Stimulated activated CD8-positive, alpha-beta memory T cell treated with anti-CD3 and anti-CD28 coated beads, Interleukin-12 subunit alpha, Interleukin-12 subunit beta, amount 100 ng/mL, for 4 hours (primary cell): ENCODE results near the gene EHHADH.

Experiments used
- DNase-seq: peaks from one replicate; pipeline ENCODE4 v3.0.0-alpha.2; 2020; ENCODE audit warnings: low read depth

The EHHADH gene

DNA sequence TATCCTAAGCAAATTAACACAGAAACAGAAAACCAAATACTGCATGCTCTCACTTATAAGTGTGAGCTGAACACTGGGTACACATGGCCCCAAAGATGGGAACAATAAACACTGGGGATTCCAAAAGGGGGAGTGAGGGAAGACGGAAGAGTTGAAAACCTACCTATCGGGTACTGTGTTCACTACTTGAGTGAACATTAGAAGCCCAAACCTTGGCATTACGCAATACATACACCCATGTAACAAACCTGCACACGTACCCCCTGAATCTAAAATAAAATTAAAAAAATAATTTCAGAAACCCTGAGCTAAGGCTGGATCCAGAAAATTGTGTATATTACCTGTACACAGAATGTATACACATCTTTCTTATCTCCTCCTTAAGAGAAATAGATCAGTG lies 58.2 kb downstream of the EHHADH start:
- DNase-seq = no peak

DNA sequence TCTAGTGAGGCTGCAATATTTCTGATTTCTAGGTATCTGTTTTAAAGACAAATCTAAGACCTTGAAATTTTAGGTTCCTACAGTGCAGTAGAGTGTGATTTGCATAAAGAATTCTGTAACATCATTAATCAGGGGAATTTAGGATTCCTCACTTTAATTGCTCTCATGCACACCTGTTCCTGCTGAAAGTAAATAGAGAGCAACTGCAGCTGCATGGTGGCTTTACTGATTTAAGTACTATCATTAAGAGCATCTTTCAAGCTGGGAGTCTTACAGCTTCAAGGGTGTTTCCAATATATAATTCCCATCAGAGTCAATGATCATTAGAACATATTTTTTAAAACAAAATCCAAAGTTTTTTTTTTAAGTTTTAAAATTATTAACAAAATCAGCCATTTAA lies 65.0 kb downstream of the EHHADH start:
- no peak for DNase-seq

DNA sequence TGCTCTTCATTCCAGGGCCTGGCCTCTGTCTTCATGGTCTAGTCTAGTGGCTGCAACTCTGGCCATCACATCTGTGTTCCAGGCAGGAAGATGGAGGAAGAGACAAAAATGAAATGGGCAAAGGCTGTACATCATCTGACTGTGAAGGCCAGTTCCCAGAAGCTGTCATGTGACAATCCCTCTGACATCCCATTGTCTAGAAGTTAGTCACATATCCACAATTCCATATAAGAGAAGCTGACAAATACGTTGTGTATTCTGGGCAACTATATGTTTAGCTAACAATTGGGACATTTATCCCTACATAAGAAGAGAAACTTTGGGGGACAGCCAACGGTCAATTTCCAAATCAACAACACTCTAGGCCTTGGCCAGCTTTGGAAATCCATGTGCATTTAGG lies 66.5 kb downstream of the EHHADH start:
- DNase-seq = no peak

DNA sequence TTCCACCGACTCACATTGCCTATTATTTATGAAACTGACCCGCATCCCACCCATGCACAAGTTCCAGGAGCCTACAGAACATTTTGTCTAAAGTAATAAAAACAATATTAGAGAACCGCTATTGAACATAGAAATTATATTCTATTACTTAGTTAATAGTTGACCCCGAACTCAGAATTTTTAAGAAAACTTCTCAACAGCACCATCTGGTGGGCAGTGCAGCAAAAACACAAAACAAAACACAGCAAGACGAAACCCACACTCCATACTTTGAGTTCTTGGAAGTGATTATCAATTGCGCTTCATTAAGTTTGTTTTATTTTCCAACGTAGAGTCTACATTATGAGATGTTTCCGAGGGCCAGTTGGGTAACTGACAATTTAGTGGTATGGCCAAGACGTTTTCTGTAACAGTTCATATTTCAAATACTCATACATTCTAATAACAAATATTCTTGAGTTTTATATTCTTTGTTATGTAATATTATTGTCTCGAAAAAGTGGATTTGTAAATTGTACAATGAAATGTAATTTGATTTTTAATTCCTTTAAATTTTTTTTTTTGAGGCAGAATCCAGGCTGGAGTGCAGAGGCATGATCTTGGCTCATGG lies 77.0 kb downstream of the EHHADH start:
- DNase-seq = no peak

DNA sequence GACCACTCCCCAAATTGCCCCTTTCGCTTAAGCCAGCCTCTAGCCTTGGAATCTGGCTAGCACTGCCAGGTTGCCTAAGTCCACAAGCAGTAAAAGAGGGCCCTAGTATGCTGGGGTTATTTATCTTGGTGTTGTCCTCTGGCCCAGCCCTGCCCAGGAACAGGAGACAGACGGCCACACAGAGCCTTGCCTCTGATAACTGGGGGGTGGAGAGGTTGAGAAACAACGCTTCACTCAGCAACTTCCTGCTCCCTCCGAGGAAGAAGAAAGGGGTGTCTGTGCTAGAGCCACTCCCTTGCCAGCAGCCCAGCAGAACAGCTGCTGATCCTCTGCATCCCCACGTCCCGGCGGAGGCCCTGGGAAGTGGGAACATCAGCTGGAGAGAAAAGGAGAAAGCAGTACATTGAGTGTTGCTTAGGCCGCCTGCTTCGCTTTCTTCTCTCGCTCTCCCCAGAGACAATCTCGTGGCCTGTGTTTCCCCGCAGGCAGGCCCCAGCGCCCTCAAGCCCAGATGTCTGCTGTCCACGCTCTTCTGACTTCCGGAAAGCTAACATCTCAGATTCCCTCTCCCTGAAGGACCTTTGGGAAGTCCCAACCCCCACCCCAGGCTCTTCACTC lies 78.4 kb downstream of the EHHADH start:
- no peak for DNase-seq

DNA sequence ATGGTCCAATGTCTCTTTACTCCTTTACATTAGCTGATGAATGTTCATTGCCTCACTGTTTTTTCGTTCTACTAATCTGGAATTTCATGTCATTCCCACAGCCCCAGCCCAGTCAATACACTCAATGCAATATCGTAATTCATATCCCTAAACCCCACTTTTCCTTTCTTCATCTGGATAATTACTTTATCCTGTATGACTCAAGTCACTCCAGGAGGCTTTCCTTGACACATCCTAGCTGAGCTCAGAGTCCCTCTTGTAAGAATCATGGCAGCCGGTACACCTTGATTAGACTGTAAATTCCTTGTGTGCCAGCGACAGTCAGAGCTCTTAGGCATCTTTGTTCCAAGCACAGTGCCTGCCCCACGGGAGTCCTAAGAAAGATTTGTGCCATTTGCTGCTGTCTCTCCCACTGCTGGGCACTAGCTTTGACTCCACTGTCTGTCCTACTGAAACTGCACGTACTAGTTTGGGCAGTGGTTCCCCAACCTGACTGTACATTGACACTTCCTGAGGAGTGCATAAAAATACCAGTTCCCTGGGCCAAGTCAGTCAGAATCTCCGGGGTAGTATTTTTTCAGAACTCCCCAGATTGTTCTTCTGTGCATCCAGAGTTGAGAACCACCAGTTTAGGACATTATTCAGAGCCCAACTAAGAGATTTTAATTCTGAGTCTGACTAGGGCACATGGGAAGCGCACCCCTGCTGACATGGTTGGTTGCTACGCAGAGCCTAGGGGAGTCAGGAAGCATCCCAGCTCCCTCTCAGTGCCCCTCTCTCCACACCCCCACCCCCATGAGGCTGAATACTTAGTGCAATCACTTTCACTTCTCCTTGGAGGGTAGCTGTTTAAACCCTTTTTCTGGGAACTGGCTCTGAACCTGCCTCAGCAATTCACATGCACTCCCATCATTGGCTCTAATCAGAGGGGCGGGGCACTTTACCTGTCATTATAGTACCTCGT lies 81.5 kb downstream of the EHHADH start:
- no peak for DNase-seq

DNA sequence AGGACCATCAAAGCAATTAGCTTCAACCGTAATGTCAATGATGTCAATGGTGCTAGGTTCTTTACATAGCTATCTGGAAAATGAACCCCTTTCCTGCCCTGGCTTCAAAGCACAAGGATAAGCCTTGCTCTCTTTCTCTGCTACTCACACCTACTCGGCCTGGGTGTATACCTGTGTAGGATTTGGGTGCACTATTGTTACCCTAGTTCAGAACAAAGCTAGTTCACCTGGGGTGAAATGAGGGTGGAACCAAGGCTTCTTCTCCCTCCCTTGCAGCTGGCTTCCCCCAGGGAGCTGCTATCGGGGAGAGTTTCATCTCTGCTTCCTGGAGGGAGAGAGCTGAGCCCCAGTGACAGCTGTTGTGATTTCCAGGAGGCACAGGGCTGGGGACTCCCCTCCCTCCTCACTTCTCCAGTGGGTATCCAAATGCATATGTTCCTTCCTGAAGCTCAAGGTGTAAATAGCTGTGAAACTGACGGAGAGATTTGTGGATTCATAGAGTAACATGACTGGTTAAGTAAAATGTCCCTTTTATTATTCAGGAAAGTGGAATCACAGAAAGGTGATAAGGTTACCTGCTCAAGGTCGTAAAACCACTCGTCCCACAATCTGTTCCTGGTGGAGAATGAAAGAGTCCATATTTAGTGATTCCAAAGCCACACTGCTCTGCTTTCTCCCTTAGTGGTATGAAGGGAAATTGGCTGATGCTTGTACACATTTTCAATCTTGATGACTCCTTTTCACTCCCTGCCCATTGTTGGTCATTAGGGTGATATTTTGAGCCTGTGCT lies 89.2 kb downstream of the EHHADH start:
- DNase-seq = no peak

DNA sequence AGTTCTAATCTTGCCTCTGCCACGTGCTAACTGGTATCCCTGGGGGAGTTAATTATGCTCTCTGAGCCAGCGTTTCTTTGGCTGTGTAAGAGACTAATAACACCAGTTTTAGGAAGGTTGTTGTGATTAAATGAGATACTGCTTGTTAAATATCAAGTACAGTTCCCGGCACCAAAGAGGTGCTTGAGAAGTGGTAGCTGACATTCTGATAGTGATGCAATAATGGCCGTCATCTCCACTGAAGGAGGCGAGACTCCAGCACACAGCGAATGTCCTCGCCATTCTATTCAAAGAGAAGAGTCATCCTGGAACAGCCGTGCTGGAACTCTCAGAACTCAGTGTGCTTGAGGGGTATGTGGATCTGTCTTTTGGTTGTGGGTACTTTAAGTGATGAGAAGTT lies 91.2 kb downstream of the EHHADH start:
- DNase-seq = no peak

DNA sequence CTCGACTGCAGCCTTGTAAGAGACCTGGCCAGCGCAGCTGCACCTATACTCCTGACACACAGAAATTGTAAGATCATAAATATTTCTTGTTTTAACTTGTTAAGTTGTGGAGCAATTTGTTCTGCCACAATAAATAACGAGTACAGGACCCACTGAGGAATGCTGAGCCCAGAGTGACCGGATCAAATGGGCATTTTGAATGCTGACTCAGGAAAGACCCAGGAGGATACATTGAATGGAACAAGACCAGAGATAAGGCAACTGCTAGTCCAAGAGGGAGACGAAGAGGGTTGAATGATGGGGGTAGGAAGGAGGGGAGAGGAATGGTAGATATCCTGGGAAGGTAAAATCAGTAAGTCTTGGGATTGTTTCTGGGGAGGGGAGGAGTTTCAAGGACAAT lies 92.1 kb downstream of the EHHADH start:
- DNase-seq = no peak

DNA sequence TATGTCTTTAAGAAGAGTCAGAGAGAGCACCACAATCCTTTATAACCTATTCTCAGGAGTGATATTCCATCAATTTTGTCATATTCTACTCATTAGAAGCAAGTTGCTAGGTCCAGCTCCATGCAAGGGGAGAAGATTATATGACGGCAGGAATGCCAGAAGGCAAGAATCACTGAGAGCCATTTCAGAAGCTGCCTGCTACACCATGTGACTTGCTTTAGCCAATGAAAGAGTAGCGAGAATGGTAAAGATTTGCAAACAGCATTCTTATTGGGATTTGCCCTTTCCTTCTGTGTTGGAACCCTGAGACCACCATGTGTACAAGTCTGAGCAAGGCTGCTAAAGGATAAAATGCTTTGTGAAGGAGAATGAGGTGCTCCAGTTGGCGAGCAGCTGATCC lies 96.5 kb downstream of the EHHADH start:
- DNase-seq = no peak

DNA sequence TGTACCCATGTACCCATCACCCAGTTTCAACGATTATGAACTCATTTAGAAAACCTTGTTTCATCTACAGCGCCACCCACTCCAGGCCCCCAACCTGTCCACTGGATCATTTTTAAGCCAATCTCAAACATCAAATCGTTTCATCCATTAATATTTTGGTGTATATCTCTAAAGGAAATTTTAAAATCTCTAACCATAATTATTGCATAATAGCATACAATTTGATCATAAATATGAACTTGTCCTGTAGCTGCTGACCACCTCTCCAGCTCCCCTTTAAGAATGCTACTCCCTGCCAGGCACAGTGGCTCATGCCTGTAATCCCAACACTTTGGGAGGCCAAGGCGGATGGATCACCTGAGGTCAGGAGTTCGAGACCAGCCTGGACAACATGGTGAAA lies 98.2 kb downstream of the EHHADH start:
- no peak for DNase-seq

DNA sequence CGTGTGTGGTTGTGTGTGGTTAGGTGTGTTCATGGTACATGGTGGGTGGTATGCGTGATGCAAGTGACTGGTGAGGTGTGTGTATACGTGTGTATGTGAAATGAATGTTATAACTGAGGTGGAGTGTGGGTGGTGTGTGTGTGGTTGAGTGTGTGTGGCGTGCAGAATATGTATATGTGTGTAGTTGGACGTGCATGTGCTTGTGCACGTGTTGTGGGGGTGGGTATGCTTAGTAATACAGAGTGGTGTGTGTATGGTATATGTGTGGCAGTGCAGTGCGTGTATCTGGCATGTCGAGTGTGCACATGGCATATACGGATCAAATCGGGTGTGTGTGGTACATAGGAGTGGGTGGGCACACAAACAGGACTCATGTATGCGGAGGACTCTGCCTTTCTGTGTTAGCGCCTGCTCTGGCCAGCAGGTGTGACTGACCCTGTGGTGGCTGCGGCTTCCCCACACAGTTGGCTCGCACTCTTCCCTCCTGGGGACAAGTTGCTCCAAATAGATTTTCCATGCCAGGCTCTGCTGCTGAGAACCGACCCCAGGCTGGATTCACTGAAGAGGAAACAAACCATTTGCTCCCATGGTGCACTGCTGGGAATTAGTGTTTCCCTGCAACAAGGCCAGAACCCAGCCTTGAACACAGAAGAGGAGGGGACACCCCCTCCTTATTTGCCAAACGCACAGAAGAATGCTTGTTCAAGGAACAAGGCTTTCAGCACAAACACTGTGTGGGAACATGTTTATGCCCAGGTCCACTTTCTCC lies 99.8 kb downstream of the EHHADH start:
- no peak for DNase-seq

DNA sequence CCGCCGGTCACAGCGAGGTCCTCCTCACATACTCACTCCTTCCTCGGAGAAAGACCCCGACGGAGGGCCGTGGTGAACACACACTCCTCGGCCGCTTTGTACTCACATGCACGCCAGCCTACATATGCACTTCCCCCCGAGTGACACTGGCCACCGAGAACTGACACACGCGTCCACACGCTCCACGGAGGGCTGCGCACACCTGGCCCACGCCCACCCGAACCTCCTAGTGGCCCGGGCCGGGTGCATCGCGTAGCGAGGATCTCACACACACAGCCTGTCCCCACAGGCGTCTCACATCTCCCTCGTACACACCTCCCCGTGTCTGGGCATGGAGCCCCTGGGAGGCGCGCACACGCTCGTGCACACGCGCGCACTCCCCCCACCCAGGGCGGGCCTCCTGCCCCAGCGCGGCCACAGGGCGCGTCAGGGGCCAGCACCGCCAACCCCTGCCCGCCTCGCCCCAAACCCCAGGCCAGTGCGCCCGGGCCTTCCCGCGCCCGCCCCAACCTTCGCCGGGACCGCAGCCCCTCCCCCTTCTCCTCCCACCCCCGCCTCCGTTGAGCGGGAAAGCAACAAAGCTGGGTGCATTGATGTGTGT lies 100.6 kb downstream of the EHHADH start:
- DNase-seq = no peak

DNA sequence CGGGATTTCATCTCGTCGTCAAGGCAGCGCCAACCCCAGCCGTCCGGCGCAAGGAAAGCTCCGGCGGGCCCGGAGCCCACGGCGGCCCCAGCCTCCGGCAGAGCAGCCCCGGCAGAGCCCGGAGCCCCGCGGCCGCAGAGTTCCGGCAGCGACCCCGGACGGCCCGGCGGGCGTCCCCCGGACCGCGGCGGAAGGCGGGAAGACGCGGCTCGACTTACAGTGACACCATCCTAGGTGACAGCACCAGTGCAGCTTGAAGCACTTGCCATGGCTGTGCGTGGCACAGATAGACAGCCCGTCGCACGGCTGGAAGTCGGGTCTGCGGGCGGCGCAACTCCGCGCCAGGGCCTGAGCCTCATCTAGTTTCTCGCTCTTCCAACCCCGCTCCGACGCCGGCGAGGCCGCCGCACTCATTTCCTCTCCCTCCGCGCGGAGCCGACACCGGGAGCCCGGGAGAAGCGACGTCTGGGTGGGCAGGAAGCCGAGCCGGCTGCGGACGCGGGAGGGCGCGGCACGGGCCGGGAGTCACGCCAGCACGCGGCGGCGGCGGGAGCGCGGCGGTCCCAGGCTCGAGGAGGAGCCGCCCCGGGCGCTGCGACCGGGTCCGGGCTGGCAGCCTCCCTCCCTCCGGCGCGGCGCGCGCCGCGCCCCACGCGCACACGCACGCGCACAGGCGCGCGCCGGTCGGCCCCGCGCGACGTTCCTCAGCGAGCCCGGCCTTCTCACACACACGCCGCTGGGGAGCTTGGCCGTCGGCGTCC lies 101.3 kb downstream of the EHHADH start, which contains the start of gene C3orf70:
Gene C3orf70 (minus strand): TSS at position 651 of the 761 bp plus-strand sequence. CDS start 237 bp downstream, at position 414.
- no peak for DNase-seq

DNA sequence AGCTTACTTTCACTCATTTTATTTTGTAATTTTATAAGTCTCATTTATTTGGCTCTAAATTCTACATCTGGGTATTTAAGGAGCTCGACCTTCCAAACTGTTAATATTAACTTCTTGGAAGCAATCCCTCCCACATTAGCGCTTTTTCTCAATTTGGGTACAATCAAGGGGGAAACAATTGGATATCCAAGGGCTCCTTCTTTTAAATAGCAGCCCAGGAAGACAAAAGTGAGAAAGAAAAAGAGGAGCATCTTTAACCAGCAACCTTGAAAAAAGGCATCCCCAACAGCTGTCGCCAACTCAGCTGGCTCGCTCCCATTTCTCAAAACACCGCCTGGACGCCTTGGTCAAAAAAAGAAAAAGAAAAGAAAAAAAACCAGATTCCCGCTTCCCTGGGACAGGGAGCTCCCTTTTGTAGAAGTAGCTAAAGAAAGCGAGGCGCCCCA lies 101.9 kb downstream of the EHHADH start:
- no peak for DNase-seq

DNA sequence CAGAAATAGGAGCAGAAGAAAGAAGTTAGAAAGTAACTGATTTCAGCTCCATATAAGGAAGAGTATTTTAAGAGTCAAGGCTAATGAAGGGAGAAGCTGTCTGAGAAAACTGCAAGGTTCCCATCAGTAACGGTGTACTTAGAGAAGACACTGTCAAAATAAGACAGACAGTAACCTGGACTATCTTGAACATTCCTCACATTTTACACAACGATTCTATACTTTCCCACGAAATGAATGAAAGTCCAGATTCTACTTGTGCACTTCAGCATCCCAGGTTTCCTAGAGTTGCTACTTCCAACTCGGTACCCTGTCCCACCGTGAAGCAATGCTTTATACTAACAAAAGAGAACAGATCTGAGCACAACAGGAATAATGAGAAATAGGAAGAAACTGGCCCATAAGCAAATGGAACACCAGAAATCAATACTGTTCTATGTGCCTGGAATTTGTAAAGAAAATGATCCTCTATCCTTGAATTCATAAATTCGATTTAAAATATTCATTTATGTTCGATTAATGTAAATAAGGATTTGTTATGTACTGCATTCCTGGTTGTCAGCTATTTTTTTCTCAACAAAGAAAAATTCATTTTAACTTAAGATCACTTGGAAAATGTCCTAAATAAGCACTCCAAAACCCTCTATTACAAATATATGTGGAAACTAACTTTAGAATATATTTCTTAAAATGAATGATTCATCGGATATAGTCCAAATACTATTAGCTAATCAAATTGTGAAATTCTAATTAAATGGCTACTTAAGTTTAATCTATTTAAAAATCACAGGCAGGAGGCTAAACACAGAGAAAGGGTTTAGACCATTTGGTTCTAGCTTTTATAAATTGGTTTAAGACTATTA lies 102.5 kb downstream of the EHHADH start:
- DNase-seq = no peak

DNA sequence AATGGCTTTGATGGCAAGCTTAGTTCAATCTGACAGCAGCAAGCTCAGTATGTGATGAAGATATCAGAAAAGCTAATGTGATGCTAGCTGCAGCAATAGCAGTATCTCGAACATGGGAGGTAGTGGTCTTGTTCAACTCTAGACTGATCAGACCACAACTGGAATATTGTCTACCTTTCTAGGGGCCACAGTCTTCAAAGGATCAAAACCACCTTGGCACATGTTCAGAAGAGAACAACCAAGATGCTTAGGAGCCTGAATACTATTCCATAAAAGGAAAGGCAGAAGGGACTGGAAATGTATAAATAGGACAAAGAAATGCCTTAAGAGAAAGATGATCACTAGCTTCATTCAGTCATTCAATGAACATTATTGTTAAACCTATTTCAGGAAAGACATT lies 103.3 kb downstream of the EHHADH start:
- no peak for DNase-seq

DNA sequence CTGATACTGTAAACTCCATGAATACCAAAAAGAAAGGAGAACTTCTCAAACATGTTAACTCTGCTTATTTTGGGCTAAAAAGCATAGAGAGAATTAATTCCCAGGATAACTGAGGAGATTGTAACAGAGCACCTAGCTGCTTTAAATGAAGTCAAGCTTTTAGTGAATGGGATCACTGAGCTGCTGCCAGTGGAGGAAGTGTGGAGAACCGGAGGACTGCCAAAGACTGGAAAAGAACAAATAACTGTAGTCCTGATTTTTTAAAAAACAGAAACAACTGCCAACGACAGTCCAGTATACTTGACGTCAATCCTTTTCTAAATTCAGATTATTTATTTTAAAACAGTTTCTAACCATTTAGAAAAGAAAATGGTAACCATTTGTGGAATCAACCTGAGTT lies 104.3 kb downstream of the EHHADH start:
- no peak for DNase-seq

DNA sequence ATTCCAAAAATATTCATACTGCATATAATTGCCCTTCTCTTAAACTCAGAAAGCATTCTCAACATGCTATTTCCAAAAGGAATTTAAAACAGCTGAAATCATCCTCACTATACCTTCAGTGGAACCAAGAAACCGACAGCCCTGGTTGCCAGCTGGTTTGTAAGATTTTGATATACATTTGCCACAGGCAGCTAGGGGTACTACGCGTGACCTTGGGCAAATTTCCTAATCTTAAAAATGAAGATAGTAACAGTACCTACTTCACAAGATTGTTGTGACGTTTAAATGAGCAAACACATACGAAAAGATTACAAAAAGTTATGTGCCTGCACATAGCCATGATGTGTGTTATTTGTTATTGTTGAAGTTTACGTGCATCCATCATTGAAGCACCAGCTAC lies 108.3 kb downstream of the EHHADH start:
- DNase-seq = no peak
